ENCODE data around the gene CRY1.

DNA sequence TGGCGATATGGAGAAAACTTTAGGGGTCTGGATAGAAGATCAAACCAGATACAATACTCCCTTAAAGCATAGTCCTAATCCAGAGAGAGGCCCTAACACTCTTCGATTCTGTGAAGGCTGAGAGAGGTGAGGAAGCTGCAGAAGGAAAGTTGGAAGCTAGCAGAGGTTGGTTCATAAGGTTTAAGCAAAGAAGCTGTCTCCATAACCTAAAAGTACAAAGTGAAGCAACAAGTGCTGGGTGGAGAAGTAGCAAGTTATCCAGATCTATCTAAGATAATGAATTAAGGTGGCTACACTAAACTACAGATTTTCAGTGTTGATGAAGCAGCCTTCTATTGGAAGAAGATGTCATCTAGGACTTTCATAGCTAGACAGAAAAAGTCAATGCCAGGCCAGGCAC is 81.8 kb downstream of the CRY1 start:
- TF ChIP-seq, protein P1, sequence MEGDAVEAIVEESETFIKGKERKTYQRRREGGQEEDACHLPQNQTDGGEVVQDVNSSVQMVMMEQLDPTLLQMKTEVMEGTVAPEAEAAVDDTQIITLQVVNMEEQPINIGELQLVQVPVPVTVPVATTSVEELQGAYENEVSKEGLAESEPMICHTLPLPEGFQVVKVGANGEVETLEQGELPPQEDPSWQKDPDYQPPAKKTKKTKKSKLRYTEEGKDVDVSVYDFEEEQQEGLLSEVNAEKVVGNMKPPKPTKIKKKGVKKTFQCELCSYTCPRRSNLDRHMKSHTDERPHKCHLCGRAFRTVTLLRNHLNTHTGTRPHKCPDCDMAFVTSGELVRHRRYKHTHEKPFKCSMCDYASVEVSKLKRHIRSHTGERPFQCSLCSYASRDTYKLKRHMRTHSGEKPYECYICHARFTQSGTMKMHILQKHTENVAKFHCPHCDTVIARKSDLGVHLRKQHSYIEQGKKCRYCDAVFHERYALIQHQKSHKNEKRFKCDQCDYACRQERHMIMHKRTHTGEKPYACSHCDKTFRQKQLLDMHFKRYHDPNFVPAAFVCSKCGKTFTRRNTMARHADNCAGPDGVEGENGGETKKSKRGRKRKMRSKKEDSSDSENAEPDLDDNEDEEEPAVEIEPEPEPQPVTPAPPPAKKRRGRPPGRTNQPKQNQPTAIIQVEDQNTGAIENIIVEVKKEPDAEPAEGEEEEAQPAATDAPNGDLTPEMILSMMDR (IDR thresholded peaks at IDR 0.05): no peak
- TF ChIP-seq FOSL2 (IDR thresholded peaks at IDR 0.05) (no peak), FOSL2 (CRISPR knock-in tag; IDR thresholded peaks at IDR 0.05) (no peak), POLR2A (IDR thresholded peaks at IDR 0.05; ENCODE audit: low read length) (no peak), MAFK (IDR thresholded peaks at IDR 0.05; ENCODE audit: partially characterized antibody) (no peak), CEBPB (IDR thresholded peaks at IDR 0.05) (no peak), RAD21 (conservative IDR thresholded peaks at IDR 0.05 in 1 of 2, IDR thresholded peaks at IDR 0.05 in 1 of 2) (no peak), NPAS2 (CRISPR knock-in tag; IDR thresholded peaks at IDR 0.05; ENCODE audit: borderline replicate concordance) (no peak), GATA3 (IDR thresholded peaks at IDR 0.05; ENCODE audit: borderline replicate concordance) (no peak), EP300 (IDR thresholded peaks at IDR 0.05) (no peak), BHLHE40 (IDR thresholded peaks at IDR 0.05; ENCODE audit: low read depth, low read length) (no peak)
- TF ChIP-seq, protein P2, sequence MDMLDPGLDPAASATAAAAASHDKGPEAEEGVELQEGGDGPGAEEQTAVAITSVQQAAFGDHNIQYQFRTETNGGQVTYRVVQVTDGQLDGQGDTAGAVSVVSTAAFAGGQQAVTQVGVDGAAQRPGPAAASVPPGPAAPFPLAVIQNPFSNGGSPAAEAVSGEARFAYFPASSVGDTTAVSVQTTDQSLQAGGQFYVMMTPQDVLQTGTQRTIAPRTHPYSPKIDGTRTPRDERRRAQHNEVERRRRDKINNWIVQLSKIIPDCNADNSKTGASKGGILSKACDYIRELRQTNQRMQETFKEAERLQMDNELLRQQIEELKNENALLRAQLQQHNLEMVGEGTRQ (IDR thresholded peaks at IDR 0.05): no peak
- TF ChIP-seq, protein P3, sequence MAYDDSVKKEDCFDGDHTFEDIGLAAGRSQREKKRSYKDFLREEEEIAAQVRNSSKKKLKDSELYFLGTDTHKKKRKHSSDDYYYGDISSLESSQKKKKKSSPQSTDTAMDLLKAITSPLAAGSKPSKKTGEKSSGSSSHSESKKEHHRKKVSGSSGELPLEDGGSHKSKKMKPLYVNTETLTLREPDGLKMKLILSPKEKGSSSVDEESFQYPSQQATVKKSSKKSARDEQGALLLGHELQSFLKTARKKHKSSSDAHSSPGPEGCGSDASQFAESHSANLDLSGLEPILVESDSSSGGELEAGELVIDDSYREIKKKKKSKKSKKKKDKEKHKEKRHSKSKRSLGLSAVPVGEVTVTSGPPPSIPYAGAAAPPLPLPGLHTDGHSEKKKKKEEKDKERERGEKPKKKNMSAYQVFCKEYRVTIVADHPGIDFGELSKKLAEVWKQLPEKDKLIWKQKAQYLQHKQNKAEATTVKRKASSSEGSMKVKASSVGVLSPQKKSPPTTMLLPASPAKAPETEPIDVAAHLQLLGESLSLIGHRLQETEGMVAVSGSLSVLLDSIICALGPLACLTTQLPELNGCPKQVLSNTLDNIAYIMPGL (CRISPR knock-in tag; IDR thresholded peaks at IDR 0.05; ENCODE audit: borderline replicate concordance): no peak
